CD4-positive, alpha-beta T cell treated with Interleukin-4 for 4 hours (primary cell): ENCODE data around the gene ROR1.
"Not testable (repeated sequence)": the region's sequence is repeated elsewhere in the genome, so short reads cannot be mapped to it uniquely, and the experiment has no call there.

Source experiments
- DNase-seq: peaks from one replicate; pipeline ENCODE4 v3.0.0-alpha.2; 2020

Gene ROR1

DNA sequence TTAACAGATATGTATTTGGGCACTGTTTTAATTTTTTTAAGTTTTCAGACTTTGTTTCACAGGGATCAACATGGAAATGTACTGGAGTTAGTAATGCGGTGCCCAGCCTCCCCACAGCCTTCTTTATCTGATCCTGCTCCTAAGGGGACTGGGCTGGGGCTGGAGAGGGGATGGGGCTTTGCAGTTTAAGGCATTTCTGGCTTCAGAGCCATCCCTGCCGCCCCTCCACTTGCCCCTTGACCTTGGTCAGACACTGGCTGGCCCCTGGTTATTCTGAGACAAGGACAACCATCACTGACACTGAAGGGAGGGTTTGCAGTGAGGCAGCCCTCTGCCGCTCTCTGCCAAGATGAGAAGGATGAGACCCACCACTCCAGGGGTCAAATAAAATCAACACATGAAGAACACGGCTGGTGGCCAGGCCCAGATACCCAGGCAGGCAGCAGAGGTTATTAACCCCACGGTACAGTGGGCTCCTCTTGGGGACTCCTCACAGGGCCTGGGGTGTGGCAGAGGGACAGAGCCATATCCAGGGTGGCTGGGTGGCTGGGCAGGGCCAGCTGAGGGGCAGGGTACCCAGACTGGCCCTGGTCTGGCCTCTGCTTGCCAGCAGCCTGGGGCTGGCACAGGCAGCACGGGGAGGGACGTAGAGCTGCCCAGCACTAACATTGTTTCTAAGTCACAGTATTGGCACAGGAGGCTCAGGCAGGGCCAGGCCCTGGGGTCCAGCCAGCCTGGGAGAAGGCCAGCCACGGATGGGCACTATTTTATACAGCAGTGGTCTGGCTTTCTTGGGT lies 422.5 kb downstream of the ROR1 start:
- no peak for DNase-seq

DNA sequence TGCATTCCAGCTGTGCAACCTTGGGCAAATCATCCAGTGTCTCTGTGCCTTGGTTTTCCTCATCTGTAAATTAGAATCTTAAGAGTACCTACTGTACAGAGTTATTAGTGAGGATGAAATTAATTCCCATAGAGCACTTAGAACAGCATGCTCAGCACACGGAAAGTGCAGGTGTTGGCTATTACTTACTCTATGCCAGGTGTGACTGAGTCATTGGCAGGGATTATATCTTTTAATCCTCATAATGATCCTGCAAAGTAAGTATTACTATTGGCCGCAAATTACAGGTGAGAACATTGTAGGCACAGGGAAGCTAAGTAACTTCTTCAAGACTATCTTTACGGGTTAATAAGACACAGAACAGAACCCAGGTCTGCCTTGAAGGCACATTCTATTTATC lies 423.3 kb downstream of the ROR1 start:
- DNase-seq, result no peak

GRCh38 chr1:64199154-64199553 lies 425.3 kb downstream of the ROR1 start:
- no peak for DNase-seq

GRCh38 chr1:64200064-64200463 lies 426.2 kb downstream of the ROR1 start:
- no peak for DNase-seq

GRCh38 chr1:64203420-64203819 lies 429.6 kb downstream of the ROR1 start, which contains the start of gene UBE2U:
UBE2U (plus strand) TSS chr1:64203623; CDS start chr1:64204051, 428 bp downstream.
- no peak for DNase-seq

DNA sequence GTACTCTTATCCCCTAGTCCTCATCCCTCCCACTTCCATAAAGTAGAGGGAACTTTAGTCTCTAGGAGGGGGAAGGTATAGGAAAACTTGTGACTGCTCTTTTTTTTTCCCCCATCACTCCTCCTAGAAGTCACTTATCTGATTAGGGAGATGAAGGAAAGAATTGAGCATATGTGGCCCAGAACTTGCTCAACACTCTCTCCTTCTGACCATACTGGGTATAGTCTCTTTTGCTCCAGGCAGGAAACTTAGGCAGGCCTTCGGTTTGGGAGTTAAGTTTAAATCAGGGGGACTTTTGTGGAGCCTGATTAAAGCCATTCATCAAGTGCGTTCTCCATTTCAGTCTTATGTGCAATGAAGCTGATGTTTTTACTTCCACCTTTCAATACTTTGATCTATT lies 435.4 kb downstream of the ROR1 start:
- DNase-seq, result no peak

DNA sequence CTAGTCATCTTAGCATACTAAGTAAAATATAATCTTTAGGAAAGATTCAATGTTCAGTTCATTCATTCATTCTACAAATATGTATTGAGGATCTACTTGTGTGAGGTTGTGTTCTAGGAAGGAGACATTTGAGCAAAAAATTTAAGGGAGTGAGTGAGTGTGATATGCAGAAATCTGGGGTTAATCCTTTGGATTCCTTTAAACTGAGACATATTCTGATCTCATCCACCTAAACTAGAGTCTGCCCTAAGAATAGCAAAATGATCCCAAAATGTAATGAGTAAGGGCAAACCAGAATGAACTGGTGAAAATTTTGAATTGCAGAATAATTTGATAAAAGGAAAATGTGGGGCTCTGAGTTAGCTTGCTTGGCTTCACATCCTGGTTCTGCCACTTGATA lies 438.2 kb downstream of the ROR1 start:
- DNase-seq, result no peak

DNA sequence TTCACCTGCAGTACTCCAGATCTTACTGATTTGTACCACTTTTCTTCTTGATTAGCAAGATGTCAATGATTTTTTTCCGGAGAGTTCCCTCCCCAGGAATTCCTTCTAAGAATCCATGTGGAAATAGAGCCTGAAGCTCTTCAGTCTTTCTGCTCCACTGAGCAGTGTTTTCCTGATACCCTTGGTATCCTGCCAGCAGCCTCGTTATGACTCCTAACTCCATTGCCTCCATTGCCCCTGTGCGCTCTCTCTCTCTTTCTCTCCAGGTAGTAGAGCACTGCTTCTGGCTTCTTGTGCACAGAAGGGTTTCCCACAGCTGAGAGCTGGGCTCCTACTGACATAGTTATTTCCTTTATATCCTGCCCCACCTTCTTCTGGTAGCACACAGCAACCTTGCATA lies 441.8 kb downstream of the ROR1 start:
- DNase-seq, result no peak

GRCh38 chr1:64220241-64220640 lies 446.4 kb downstream of the ROR1 start:
- DNase-seq, result no peak

DNA sequence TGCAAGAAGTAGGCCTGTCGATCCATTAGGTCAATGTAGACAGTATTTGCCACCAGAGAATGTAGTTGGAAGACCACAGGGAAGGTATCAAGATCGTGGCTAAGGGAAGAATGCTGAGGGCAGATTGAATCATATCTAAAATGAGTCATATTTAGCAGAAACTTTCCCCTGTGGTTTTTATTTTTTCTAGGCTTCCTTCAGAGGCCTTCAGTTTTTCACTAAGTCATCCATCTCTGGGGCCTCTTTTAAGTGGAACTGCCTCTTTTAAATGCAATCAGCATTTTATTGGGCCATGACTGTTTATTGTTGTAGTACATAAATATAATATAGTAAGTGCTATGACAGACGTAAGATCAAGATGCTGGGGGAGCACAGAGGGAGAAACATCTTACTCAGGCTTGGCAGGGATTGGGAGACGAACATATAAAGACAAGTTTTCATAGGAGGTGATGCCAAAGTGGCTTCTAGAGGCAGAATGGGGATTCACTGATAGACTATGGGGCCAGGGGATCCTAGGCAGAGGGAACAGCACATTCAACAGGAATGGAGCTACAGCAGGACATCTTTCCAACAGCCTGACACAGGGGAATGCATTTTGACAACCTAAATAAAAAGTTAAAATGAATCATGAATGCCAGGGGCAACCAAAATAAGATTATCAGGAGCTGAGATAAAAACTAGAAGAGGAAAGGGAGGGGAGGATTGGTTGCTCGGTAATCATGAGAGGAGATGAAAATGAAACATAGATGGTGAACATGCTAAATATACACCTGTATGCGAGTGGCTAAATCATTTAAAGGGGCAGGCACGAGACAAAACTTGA lies 449.7 kb downstream of the ROR1 start:
- no peak for DNase-seq

DNA sequence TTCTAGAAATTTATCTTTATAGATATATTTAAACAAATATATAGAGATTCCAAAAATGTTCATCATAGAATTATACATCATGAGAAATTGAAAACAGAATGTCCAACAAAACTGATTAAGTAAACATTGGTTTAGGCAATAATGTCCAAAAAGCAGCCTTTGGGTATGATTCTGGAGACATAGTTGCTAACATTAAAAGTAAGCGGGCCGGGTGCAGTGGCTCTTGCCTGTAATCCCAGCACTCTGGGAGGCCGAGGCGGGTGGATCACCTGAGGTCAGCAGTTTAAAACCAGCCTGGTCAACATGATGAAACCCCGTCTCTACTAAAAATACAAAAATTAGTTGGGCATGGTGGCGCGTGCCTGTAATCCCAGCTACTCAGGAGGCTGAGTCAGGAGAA lies 450.4 kb downstream of the ROR1 start:
- not testable (repeated sequence) for DNase-seq

DNA sequence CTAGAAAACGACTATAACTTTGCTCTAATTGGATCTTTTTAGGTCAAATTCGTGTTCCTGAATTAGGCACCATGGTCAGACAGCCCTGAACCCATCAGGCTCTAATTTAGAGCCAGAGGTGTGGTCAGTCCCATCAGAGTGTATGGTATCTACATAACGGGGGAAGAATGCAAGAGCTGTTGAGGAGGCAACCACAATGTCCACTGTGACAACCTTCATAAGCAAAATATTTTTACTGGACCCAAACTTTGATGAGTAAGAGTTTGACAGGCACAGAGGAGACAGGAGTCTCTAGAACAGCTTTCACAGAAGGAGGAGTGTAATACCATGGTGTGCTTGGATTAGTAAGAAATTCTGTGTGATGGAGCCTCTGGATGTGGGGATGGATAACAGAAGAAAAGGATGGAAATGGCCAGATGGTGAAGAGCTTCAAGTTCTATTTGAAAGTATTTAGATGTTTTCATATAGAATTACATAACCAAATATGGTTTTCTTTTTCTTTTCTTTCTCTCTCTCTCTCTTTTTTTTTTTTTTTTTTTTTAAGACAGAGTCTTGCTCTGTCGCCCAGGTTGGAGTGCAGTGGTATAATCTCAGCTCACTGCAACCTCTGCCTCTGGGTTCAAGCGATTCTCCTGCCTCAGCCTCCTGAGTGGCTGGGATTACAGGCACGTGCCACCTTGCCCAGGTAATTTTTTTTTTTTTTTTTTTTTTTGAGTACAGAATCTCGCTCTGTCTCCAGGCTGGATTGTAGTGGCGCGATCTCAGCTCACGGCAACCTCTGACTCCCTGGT lies 454.5 kb downstream of the ROR1 start:
- no peak for DNase-seq

- DNase-seq, result no peak
Measured at GRCh38 chr1:64229307-64229706, 455.5 kb downstream of the ROR1 start.
